HCEC 1CT (cell line): ENCODE results near the gene RNF25.

ENCODE experiments used
- DNase-seq: peaks from one replicate; pipeline ENCODE4 v3.0.0-alpha.2; 2017

The RNF25 gene

DNA sequence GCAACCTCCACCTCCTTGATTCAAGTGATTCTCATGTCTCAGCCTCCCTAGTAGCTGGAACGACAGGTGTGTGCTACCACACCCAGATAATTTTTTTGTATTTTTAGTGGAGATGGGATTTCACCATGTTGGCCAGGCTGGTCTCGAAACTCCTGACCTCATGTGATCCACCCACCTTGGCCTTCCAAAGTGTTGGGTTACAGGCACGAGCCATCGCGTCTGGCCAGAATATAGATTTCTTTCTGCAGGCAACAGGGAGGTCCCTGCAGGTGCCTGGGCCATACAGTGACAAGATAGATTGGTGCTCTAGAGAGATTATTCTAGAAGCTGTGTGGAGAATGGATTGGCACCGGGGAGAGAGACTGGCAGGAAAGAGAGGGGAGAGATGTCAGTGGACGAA lies 50.8 kb downstream of the RNF25 start:
- no peak for DNase-seq

DNA sequence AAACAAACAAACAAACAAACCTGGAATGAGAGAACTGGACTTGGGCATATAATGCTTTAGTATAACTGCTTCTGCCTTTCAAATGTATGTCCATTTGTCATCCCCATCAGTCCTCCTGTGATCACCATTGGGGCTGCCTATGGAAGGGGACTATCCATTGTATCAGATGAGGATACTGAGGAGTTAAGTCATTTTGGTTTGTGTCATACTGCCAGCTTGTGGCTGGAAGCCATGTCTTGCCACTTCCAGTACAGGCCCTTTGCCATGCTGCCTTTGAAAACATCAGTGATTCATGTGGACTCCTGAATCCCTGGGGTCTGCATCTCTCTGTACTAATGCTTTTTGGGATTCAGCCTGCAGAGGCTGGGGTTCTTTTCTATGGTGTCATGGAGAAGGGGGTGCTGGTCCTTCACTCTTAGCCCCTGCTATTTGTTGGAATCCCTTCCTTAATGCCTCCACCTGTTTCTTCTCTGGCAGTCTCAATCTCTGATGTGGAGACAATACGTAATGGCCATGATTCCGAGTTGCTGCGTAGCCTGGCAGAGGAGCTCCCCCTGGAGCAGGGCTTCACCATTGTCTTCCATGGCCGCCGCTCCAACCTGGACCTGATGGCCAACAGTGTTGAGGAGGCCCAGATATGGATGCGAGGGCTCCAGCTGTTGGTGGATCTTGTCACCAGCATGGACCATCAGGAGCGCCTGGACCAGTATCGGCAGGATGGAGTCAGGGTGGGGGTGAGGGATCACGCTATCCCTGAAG lies 53.5 kb downstream of the RNF25 start:
- no peak for DNase-seq

DNA sequence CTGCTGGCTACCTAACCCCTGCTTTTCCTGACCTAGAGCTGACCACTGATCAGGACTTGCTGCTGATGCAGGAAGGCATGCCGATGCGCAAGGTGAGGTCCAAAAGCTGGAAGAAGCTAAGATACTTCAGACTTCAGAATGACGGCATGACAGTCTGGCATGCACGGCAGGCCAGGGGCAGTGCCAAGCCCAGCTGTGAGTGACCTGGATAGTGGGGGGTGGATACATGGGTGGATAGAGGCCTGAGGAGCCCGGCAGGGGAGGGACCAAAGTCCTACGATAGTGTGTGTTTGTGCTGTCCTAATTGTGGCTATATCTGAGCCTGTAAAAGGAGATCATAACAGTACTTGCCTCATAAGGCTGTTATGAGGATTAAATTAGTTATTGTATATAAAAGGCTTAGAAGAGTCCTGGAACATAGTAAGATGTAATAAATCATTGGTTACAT lies 55.9 kb downstream of the RNF25 start:
- DNase-seq: no peak
